ENCODE data around the gene PCBP3.
"Not testable (repeated sequence)": the region's sequence is repeated elsewhere in the genome, so short reads cannot be mapped to it uniquely, and the experiment has no call there.

Gene PCBP3

GRCh38 chr21:45792682-45793383, 149.3 kb downstream of the PCBP3 start:
- DNase-seq: no peak

GRCh38 chr21:45794027-45794426, 150.5 kb downstream of the PCBP3 start:
- DNase-seq: no peak

- no peak for DNase-seq
These were observed 152.5 kb downstream of the PCBP3 start for GRCh38 chr21:45796003-45796402.

- DNase-seq: no peak
These were observed 153.8 kb downstream of the PCBP3 start for GRCh38 chr21:45797338-45797737.

- no peak for DNase-seq
These were observed 156.3 kb downstream of the PCBP3 start for GRCh38 chr21:45799765-45800338.

- DNase-seq: no peak
These were observed 157.0 kb downstream of the PCBP3 start for GRCh38 chr21:45800339-45801080.

- no peak for DNase-seq
These were observed 157.8 kb downstream of the PCBP3 start for GRCh38 chr21:45801129-45801964.

- no peak for DNase-seq
These were observed 158.5 kb downstream of the PCBP3 start for GRCh38 chr21:45801989-45802388.

- no peak for DNase-seq
These were observed 158.9 kb downstream of the PCBP3 start for GRCh38 chr21:45802425-45802824.

- DNase-seq: no peak
These were observed 159.6 kb downstream of the PCBP3 start for GRCh38 chr21:45802956-45803617.

GRCh38 chr21:45803618-45804340, 160.3 kb downstream of the PCBP3 start:
- no peak for DNase-seq

GRCh38 chr21:45804809-45805313, 161.3 kb downstream of the PCBP3 start:
- no peak for DNase-seq

- no peak for DNase-seq
These were observed 161.8 kb downstream of the PCBP3 start for GRCh38 chr21:45805321-45805720.

GRCh38 chr21:45806042-45806441, 162.5 kb downstream of the PCBP3 start:
- no peak for DNase-seq

GRCh38 chr21:45808663-45809062, 165.1 kb downstream of the PCBP3 start:
- DNase-seq: not testable (repeated sequence)

GRCh38 chr21:45809421-45809820, 165.9 kb downstream of the PCBP3 start:
- no peak for DNase-seq

GRCh38 chr21:45811136-45811535, 167.6 kb downstream of the PCBP3 start:
- DNase-seq: no peak

GRCh38 chr21:45814210-45814940, 170.8 kb downstream of the PCBP3 start:
- not testable (repeated sequence) for DNase-seq

- not testable (repeated sequence) for DNase-seq
These were observed 172.3 kb downstream of the PCBP3 start for GRCh38 chr21:45815781-45816180.

- DNase-seq: no peak
These were observed 173.3 kb downstream of the PCBP3 start for GRCh38 chr21:45816794-45817193.

- DNase-seq: no peak
These were observed 173.8 kb downstream of the PCBP3 start for GRCh38 chr21:45817345-45817744.
